ENCODE measurements around the gene TMED1. TPM values are rescaled to one million over a fixed set of nuclear protein-coding genes. Genes with fewer than 3 reads are reported as not detected.

Gene TMED1
- total RNA-seq, 1 donor from 2014 or later: 27.0 TPM

GRCh38 chr19:10884274-10884673, 48.3 kb upstream of the TMED1 start:
- H3K4me1 Mint-ChIP-seq (ENCODE audit: low read depth, unreplicated experiment): peaks cover 38% of the 10 kb centered on the region
- H3K9me3 Mint-ChIP-seq (ENCODE audit: unreplicated experiment): no peaks in the 10 kb centered on the region
- H3K9me3 ChIP-seq (ENCODE audit: insufficient read depth, low read depth, low read length): no peaks in the 10 kb centered on the region
- H3K27ac ChIP-seq (ENCODE audit: low read depth, low read length): no peak overlapping the region
- peaks cover 89% of the 10 kb centered on the region for H4K20me1 ChIP-seq (ENCODE audit: insufficient read depth, low read length)
- H3K27ac Mint-ChIP-seq (ENCODE audit: unreplicated experiment): no peak overlapping the region
- peaks cover 2% of the 10 kb centered on the region for H3K36me3 Mint-ChIP-seq (ENCODE audit: low read depth, unreplicated experiment)
- H3K27me3 ChIP-seq (ENCODE audit: insufficient read depth, low read length): no peaks in the 10 kb centered on the region
- no peak overlapping the region for H3K4me3 Mint-ChIP-seq (ENCODE audit: unreplicated experiment)
- no peaks in the 10 kb centered on the region for H3K27me3 Mint-ChIP-seq (ENCODE audit: low read depth, unreplicated experiment)
- no peaks in the 10 kb centered on the region for H3K36me3 ChIP-seq (ENCODE audit: insufficient read depth, low read length)
- H3K79me2 ChIP-seq (ENCODE audit: insufficient read depth, low read length): peaks cover 87% of the 10 kb centered on the region
- FAIRE-seq (no peak), DNase-seq (ENCODE audit: low read depth) (peak; percentile 43)
- H3K4me3 ChIP-seq (ENCODE audit: insufficient read depth, low read depth, low read length): no peak overlapping the region
- H3K9ac ChIP-seq (ENCODE audit: low read length): no peak overlapping the region
- TF ChIP-seq CTCF (IDR thresholded peaks at IDR 0.05; ENCODE audit: insufficient read depth, low read depth, low read length) (no peak), EZH2 (IDR thresholded peaks at IDR 0.05; ENCODE audit: insufficient read depth, low read length) (no peak)
- peaks cover 12% of the 10 kb centered on the region for H3K4me1 ChIP-seq (ENCODE audit: insufficient read depth, low read length)
- H2AFZ ChIP-seq (ENCODE audit: low read depth, low read length): no peak overlapping the region
- no peak overlapping the region for H3K4me2 ChIP-seq (ENCODE audit: low read length)

- Mint-ChIP-seq H3K4me3 (ENCODE audit: unreplicated experiment) (no peak overlapping the region), H3K4me1 (ENCODE audit: low read depth, unreplicated experiment) (peaks cover 33% of the 10 kb centered on the region)
- H3K27ac ChIP-seq (ENCODE audit: low read depth, low read length): no peak overlapping the region
Observed at GRCh38 chr19:10882108-10882457, 46.1 kb upstream of the TMED1 start.

More at GRCh38 chr19:10882108-10882457, 46.1 kb upstream of the TMED1 start:
- Histone ChIP-seq H4K20me1 (ENCODE audit: insufficient read depth, low read length) (peaks cover 88% of the 10 kb centered on the region), H3K9ac (ENCODE audit: low read length) (no peak overlapping the region), H3K79me2 (ENCODE audit: insufficient read depth, low read length) (peaks cover 86% of the 10 kb centered on the region), H3K4me3 (ENCODE audit: insufficient read depth, low read depth, low read length) (no peak overlapping the region), H3K9me3 (ENCODE audit: insufficient read depth, low read depth, low read length) (no peaks in the 10 kb centered on the region), H2AFZ (ENCODE audit: low read depth, low read length) (no peak overlapping the region), H3K4me1 (ENCODE audit: insufficient read depth, low read length) (peaks cover 12% of the 10 kb centered on the region), H3K36me3 (ENCODE audit: insufficient read depth, low read length) (no peaks in the 10 kb centered on the region), H3K4me2 (ENCODE audit: low read length) (no peak overlapping the region), H3K27me3 (ENCODE audit: insufficient read depth, low read length) (no peaks in the 10 kb centered on the region)
- no peak overlapping the region for H3K27ac Mint-ChIP-seq (ENCODE audit: unreplicated experiment)
- FAIRE-seq: no peak
- H3K36me3 Mint-ChIP-seq (ENCODE audit: low read depth, unreplicated experiment): peaks cover 2% of the 10 kb centered on the region
- TF ChIP-seq CTCF (IDR thresholded peaks at IDR 0.05; ENCODE audit: insufficient read depth, low read depth, low read length): no peak
- TF ChIP-seq EZH2 (IDR thresholded peaks at IDR 0.05; ENCODE audit: insufficient read depth, low read length): no peak
- no peaks in the 10 kb centered on the region for H3K9me3 Mint-ChIP-seq (ENCODE audit: unreplicated experiment)
- no peak for DNase-seq (ENCODE audit: low read depth)
- no peaks in the 10 kb centered on the region for H3K27me3 Mint-ChIP-seq (ENCODE audit: low read depth, unreplicated experiment)

Measured in astrocyte (in vitro differentiated cells and primary cell).